NCI-H2227 (cell line): ENCODE measurements around the gene KREMEN2.
"Not testable (repeated sequence)": the region's sequence is repeated elsewhere in the genome, so short reads cannot be mapped to it uniquely, and the experiment has no call there.

Source experiments
- DNase-seq: peaks from one replicate; lab custom pipeline; 2025; ENCODE audit not compliant: unreplicated experiment; lab: John Stamatoyannopoulos, UW

KREMEN2 gene

DNA sequence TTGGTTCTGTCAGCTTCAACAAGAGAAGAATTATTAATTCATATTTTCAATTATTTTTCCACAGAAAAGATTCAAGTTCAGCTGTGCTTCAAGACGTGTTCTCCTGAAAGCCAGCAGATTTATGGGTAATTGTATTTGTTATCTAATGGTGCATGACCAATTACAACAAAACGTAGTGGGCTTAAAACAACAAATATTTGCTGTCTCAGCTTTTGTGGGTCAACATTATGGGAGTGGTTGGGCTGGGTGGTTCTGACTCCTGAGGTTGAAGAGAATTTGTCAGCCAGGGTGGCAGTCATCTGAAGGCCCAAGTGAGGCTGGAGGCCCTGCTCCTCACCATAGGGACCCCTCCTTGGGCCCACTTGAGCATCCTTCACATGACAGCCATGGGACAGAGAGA is 24.1 kb upstream of the KREMEN2 start:
- DNase-seq, result no peak

DNA sequence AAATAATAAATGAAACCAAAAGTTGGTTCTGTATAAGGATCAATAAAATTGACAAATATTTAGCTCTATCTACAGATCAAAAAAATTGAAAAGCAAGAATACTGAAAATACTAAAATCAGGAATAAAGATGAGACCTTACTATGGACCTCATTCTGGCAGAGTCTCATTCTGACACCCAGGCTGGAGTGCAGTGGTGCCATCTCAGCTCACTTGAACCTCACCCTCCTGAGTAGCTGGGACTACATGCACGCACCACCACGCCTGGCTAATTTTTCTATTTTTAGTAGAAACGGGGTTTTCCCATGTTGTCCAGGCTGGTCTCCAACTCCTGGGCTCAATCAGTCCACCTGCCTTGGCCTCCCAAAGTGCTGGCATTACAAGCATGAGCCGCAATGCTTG is 22.0 kb upstream of the KREMEN2 start:
- no peak for DNase-seq

DNA sequence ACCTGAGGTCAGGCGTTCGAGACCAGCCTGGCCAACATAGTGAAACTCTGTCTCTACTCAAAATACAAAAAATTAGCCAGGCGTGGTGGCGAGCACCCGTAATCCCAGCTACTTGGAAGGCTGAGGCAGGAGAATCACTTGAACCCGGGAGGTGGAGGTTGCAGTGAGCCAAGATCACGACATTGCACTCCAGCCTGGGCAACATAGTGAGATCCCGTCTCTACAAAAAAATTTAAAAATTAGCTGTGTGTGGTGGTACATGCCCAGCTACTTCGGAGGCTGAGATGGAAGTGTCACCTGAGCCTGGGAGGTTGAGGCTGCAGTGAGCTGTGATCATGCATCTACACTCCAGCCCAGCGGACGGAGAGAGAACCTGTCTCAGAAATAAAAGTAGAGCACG is 20.4 kb upstream of the KREMEN2 start:
- DNase-seq, result not testable (repeated sequence)

DNA sequence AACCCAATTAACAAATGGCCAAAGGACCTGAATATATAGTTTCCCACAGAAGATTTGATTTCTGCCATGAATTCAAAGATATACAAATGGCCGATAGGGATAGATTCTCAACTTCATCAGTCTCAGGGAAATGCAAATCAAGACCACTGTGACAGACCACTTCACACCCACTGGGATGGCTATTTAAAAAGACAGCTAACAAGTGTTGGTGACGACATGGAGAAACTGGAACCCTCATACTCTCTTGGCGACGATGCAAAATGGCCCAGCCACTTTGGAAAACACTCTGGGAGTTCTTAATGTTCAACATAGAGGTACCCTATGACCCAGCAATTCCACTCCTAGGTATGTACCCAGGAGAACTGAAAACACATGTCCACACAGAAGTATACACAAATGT is 17.4 kb upstream of the KREMEN2 start:
- DNase-seq, result no peak

DNA sequence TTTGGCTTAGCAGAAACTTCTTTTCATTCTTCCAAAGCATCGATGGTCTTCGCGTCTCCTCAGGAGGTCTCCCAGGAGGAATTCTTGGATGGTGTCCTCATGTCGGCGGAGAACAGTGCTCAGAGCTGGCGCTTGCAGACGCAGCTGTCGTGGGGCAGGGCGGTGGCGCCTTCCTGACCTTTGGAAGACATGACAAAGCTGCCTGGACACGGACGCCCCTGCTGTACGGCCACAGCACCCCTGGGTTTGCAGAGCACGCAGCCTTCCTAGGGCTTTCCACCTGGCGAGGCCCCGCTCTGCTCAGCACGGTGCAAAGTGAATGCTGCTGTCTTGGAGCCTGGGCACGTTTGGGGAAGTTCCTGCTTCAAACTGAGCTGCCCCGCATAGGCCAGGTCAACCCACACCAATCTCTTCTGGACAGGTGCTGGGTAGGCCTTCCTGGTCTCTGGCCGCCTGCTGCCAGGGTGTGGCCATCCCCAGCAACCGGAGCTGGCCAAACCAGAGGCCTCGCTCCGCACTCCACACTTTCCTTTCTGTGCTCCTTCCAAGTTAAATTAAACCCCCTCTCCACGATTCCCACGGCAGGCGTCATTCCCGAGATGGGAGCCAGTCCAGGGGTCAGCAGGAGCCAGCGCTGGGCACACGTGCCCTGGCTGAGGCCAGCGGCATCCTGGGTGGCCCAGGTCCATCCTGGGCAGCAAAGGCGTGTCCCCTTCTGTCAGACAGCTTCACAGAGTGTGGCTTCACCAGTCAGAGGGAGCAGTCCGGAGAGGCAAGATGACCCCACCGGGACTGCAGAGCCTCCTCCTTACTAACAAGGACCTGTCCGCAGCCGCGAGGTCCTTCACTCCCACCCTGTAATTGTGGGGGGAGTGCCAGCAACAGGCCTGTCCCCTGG is 15.0 kb upstream of the KREMEN2 start:
- DNase-seq, result no peak

DNA sequence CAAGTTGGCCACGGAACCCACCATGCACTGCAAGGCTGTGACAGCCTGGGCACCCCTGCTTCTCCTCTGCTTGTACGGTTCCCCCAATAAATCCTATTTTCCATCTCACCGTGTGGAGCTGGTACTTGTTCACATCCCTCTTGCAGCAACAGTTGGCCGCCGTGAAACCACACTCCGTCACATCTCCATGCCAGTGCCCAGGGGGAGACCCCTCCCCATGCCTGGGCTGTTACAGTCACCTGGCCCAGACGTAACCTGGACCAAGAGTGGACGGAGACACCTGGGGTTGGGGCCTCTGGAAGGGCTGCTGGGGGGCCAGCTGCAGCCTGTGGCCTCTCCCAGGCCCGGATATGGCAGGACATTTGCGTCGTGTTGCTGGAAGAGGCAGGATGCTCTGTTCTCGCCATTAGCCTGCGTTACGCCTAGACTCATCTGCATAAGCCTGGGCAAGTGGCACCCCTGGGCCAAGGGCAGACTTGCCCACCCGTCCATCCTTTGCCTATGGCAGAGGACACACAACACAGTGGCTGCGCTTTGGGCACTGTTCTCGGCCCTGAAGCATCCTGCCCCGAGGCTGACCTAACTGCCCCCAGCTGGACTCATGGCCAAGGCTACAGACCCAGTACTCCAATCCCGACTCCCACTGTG is 14.2 kb upstream of the KREMEN2 start:
- no peak for DNase-seq

DNA sequence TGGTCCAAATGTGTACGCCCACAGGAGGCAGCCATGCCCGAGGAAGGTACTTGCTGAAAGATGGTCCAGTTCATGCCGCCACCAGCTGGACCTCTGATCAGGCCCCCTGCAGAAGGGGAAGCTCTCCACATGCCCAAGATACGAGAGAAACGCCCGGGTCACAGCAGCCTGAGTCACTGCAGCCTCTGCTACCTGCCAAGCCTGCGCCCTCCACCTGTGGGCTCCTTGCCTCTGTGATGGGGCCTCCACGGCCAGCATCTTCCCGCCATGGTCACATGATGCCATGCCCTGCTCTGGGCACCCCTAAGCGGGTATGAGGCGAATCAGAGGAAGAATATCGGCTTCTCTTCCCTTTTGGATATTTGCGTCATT is 13.7 kb upstream of the KREMEN2 start:
- DNase-seq, result no peak

DNA sequence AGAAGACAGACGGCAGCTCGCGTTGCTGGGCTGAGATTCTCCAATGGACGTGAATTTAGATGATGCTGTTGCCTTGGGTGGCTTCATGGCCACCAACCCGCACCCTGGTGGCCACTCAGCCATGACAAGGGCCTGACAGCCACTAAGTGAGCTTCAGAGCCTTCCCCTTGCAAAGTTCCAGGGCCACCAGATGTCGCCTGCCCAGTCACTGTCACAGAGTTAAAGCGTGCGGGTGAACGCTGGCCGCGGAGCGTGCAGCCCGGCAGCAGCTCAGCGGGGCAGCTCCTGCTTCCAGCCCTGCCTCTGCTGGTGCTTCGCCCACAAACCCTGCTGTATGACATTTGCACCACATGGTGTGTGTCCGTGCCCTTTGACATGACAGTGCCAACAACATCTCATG is 13.3 kb upstream of the KREMEN2 start:
- no peak for DNase-seq

DNA sequence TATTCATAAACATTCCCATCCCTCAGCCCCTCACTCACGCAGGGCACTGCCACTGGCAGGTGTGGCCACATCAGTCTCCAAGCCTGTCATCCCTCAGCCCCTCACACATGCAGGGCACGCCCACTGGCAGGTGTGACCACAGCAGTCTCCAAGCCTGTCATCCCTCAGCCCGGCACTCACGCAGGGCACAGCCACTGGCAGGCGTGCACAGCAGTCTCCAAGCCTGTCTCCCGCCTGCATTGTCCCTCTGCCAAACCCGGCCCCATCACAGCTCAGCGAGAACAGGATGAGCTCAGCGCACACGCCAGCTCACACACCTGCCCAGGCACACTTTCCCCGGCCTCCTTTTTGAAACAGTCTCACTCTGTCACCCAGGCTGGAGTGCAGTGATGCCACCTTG is 11.4 kb upstream of the KREMEN2 start:
- no peak for DNase-seq

DNA sequence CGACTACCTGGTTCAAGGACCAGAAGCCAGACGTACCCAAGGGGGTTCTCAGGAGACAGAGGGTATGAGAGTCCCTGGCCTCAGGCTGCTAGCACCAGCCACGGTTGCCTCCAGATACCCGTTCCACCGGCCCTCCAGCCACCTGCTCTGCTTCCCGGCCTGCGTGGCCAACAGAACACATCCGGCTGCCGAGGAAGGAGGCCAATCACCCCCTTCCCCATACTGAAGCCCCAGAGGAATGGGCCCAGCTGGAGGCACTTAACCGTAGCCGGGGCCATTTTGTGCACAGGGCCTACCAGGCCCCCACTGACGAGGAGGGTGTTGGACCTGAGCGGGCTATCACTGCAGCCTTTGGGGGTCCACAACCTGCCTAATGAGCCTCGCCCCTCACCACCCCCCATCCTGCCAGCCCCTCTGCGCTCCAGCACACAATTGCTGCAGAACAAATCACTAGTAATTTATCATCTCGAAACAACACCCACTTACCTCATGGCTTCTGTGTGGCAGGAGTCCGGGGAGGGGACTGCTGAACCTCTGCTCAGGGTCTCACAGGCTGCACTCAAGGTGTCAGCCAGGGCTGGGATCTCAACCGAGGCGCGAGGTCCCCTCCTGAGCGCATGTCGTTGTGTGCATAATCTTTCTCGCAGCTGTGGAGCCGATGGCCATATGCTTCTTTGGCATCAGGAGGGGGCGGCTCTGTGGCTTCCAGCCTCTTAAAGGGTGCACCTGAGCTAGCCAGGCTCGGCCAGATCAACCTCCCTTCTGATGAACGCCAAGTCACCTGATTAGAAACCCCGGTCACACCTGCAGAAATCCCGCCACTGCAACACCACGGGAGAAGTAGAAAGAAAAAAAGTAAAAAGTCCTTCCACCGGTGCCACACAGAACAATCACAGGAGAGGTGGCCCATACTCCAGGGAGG is 10.1 kb upstream of the KREMEN2 start:
- DNase-seq, result no peak

DNA sequence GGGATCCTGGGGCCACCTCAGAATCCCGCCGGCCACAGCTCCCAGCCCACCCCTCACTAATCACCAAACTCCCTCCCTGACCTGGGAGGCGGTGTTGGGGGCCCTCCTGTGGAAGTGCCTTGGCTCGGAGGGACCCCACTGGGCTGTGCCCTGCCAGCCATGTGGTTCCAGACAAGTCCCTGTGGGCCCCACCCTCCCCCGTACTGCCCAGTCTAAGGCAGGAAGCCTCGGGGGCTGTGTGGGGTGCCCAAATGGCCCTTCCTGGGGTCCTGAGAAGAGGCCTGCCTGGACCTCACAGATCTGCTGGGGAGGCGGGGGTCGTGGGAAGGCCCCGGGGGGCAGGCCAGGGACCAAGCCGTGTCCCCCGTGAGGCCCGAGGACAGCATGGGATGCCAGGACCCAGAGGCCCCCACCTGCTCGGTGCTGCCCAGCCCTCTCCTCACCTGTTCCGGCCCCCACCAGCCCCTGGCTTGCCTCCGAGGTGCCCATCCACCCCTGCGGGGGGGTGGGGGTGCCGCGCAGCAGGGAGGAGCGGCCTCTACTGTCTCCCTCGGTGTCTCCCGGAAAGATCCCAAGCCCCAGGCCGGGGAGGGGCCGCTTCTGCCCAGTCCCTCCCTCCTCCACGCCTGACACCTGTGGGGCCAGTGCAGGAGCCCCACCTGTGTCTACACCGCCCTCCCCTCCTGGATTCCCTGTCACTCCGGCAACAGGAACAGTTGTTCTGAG is 9.3 kb upstream of the KREMEN2 start:
- no peak for DNase-seq

DNA sequence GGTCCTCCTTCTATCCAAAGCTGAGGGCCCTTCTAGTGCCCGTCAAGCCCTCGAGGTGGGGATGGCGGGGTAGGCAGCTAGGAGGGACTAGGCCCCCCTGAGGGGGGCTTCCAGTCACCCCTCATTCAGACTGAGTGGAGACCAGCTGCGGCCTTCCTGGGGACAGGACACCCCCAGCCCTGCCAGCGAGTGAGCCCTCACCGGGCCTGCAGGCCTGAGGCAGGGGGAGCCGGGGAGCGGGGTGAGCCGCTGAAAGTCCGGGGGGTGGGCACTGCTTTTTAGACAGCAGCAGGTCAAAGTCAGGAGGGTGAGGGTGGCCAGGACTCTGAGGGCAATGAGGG is 8.7 kb upstream of the KREMEN2 start:
- DNase-seq, result no peak

DNA sequence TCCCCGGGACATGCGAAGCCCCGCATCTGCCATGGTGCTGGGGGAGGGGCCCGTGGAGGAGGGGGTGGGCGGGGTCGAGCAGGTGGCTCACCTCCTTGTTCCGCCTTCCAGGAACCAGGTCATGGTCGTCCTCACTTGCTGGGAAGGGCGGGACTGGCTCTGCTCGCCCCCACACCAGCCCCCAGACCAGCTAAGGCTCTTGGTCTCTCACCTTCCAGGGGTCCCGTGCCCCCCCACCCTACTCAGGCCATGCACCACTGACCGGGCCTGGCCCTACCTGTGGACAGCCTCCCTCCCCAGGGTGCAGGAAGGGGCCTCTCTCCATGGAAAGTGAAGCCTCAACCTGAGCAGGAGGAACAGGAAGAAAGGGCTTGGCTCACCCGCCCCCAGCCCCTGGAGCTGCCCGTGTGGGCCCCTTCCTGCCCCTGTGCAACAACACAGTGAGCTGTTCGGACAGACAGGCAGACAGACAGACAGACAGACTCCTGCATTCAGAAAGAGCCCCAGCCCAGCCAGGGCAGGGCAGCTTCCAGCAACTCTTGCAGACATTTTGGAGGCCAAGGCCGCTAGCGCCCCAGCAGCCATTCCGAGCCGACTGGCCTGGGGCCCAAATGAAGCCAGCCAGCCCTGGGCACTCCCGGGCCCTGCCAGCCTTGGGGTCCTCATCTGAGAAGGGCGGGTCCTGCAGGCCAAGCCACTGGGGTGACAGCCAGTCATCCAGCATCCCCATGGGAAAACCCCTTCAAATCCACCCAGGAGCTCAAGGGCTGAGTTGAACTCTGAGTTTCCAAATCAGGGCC is 8.1 kb upstream of the KREMEN2 start:
- DNase-seq, result no peak

DNA sequence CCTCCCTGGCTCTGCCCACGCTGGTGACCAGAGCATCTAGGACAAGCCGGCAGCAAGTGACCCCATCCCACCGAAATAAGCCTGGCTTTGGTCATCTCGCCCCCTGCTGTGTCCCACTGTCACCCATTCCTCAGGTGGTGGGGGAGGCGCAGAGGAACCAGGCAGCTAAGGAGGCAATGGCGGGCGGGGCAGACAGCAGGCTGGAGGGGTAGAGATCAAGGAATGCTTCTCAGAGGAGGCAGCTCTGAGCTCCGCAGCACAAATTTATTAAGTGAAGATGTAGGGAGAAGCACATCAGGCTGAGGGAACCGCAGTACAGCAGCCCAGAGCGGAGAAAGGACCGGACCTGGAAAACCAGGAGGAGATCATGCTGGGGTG is 7.5 kb upstream of the KREMEN2 start:
- no peak for DNase-seq

DNA sequence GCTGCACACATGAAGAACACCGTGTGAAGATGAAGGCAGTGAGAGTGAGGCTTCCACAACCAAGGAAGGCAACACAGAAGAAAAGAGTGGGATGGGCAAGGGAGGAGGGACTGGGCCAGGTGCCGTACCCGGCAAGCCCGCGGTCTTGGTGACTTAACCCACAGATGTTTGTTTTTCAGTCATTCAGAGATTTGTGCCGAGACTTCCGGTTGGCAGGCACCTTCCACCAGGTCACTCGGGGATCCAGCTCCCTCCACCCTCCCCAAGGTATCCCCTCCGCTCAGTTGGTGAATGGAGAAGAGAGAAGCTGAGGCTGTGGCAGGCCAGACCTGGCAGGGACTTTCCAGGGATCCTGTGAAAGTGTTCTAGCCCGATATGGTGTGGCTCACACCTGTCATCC is 4.9 kb upstream of the KREMEN2 start:
- DNase-seq, result no peak

DNA sequence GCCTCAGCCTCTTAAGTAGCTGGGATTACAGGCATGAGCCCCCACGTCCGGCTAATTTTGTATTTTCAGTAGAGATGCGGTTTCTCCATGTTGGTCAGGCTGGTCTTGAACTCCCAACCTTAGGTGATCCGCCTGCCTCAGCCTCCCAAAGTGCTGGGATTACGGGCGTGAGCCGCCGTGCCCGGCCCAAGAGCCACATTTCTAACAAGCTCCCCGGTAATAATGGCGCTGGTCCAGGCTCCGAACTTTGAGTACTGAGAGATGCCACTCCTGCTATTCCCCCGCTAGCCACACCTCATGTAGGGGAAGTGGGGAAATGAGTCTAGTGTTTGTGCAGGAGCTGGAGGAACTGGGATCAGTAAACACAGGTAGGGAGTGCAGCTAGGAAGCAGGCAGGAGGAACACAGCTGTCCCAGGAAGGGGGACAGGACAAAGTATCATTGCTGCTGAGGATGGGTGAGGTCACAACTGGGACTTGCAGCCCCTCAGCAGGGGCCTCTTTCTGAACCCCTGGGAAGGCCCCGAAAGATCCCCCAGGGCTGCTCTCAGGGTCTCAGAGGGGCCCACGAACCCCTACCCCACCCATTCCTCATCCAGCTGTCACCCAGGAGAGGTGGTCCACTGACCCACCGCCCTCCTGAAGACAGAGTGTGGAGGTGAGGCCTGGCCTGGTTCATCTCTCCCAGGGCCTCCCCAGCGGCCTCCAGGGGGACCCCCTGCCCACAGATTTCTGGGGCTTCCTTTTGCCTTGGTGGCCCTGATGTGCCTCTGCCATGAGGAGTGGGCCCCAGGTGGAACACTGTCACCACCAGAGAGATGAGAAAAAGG is 3.7 kb upstream of the KREMEN2 start:
- no peak for DNase-seq

DNA sequence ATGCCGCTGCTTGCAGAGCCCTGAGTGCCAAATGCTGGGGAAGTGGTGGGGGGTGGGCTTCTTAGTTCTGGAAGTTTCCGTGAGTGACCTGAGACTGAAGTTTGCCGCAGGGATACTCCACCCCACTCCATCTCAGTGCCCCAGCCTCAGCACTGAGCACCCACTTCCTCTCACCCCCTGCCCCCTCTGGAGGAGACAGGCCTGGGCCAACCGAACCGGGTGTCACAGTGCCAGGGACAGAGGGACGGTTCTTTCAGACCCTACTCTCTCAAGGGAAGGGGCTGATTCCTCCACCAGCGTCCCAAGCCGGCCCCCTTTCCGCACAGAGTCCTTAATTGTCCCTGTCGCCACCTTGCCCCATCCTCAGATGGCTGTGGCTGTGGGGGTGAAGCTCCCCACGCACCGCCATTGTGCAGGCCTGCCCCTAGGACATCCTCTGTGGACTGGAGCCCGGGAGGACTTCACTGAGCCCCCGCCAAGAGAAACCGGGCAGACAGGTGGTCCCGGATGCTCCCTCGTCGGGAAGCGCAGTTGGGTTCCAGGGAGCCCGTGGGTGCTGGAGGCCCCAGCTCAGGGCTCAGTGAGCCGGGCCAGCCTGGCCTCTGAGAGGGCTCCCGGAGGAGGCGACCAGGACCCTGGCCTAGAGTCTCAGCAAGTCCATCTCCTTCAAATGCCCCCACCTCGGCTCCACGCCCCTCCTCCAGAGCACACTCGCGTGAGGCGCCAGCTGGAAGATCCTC is 1.6 kb upstream of the KREMEN2 start:
- DNase-seq, result no peak

DNA sequence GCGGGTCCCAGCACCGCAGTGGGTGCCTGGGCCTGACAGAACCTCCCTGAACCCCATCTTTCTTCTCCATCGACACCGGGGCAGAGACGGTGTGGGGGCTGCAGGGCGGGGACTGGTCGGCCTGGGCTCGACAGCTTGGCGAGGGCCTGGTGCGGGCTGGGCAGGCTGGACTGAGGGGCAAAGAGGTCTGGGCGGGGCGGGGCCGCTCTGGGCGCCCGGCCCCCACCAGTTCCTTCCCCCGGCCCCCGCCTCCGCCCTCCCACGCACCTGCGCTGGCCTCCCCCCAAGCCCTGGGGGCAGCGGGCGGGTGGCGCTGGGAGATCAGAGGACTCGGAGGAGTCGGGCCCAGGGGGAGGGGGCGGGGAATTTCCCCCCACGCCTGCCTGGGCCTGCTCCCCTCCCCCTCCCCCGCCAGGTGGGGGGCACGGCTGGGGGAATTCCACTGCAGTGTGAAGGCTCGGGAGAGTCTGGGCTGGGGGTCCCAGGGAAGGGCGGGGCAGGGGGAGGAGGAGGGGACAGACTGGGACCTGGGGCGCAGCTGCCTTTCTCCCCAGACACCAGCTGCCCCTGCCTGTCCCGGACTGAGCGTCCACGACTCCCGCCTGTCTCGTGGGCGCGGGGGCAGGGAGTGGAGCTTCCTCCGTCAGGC is 877 bp upstream of the KREMEN2 start:
- peak; percentile 70 for DNase-seq
